ENCODE measurements around the gene LITAFD. TPM values are rescaled to one million over a fixed set of nuclear protein-coding genes. Genes with fewer than 3 reads are reported as not detected.
A peak's percentile ranks its signal among the peaks of the same experiment; 100 is the strongest.

LITAFD gene
- polyA plus RNA-seq, 1 donor from 2014 or later = not detected

- H3F3A ChIP-seq (ENCODE audit: insufficient read depth, low read length, poor library complexity, severe bottlenecking) = no peaks in the 10 kb centered on the region
- H3K27me3 ChIP-seq (ENCODE audit: insufficient read depth, low read depth, low read length) = no peaks in the 10 kb centered on the region
- H3K4me3 ChIP-seq (ENCODE audit: low read length) = no peak overlapping the region
- H3K9me3 ChIP-seq (ENCODE audit: low read length) = no peaks in the 10 kb centered on the region
- no peak overlapping the region for H3K9ac ChIP-seq (ENCODE audit: low read length)
- no peaks in the 10 kb centered on the region for H3K79me2 ChIP-seq (replicated peaks; ENCODE audit: insufficient read depth, low read length)
- H3K27ac ChIP-seq (ENCODE audit: low read length) = no peak overlapping the region
- peak; percentile 17 for TF ChIP-seq POLR2AphosphoS5 (IDR thresholded peaks at IDR 0.05)
- no peak for TF ChIP-seq SMC3 (conservative IDR thresholded peaks at IDR 0.05; ENCODE audit: poor library complexity)
- H3K9me2 ChIP-seq (ENCODE audit: insufficient read depth, low read length) = no peaks in the 10 kb centered on the region
- no peak overlapping the region for H2AFZ ChIP-seq (ENCODE audit: low read depth, low read length)
- no peak overlapping the region for H3K4me2 ChIP-seq (ENCODE audit: low read length)
- no peaks in the 10 kb centered on the region for H4K20me1 ChIP-seq (ENCODE audit: insufficient read depth)
- no peaks in the 10 kb centered on the region for H3K36me3 ChIP-seq (ENCODE audit: insufficient read depth, low read length)
These were observed 3.8 kb downstream of the LITAFD start for GRCh38 chr16:8885674-8886592.

GRCh38 chr16:8886593-8887430, 4.7 kb downstream of the LITAFD start:
- no peaks in the 10 kb centered on the region for H3K79me2 ChIP-seq (replicated peaks; ENCODE audit: insufficient read depth, low read length)
- H3K27ac ChIP-seq (ENCODE audit: low read length) = no peak overlapping the region
- H3K27me3 ChIP-seq (ENCODE audit: insufficient read depth, low read depth, low read length) = no peaks in the 10 kb centered on the region
- H3F3A ChIP-seq (ENCODE audit: insufficient read depth, low read length, poor library complexity, severe bottlenecking) = no peaks in the 10 kb centered on the region
- TF ChIP-seq RAD21 (conservative IDR thresholded peaks at IDR 0.05) = no peak
- no peak for TF ChIP-seq SMC3 (conservative IDR thresholded peaks at IDR 0.05; ENCODE audit: poor library complexity)
- TF ChIP-seq EP300 (conservative IDR thresholded peaks at IDR 0.05; ENCODE audit: poor library complexity, severe bottlenecking) = no peak
- no peak for TF ChIP-seq POLR2AphosphoS5 (IDR thresholded peaks at IDR 0.05)
- TF ChIP-seq EZH2 (IDR thresholded peaks at IDR 0.05; ENCODE audit: borderline replicate concordance, insufficient read depth, low read length, poor library complexity, severe bottlenecking) = no peak
- TF ChIP-seq TAF1 (IDR thresholded peaks at IDR 0.05; ENCODE audit: low read depth) = no peak
- TF ChIP-seq REST (IDR thresholded peaks at IDR 0.05; ENCODE audit: borderline replicate concordance) = no peak
- H3K36me3 ChIP-seq (ENCODE audit: insufficient read depth, low read length) = no peaks in the 10 kb centered on the region
- H3K9me2 ChIP-seq (ENCODE audit: insufficient read depth, low read length) = no peaks in the 10 kb centered on the region
- H4K20me1 ChIP-seq (ENCODE audit: insufficient read depth) = no peaks in the 10 kb centered on the region
- no peak overlapping the region for H3K9ac ChIP-seq (ENCODE audit: low read length)
- H3K4me3 ChIP-seq (ENCODE audit: low read length) = no peak overlapping the region
- no peak overlapping the region for H2AFZ ChIP-seq (ENCODE audit: low read depth, low read length)
- no peak overlapping the region for H3K4me2 ChIP-seq (ENCODE audit: low read length)
- H3K9me3 ChIP-seq (ENCODE audit: low read length) = no peaks in the 10 kb centered on the region

- no peaks in the 10 kb centered on the region for H4K20me1 ChIP-seq (ENCODE audit: insufficient read depth)
These were observed 5.2 kb downstream of the LITAFD start for GRCh38 chr16:8887431-8887765.

More at GRCh38 chr16:8887431-8887765, 5.2 kb downstream of the LITAFD start:
- Histone ChIP-seq H3K27ac (ENCODE audit: low read length) (no peak overlapping the region), H3F3A (ENCODE audit: insufficient read depth, low read length, poor library complexity, severe bottlenecking) (no peaks in the 10 kb centered on the region), H3K9ac (ENCODE audit: low read length) (no peak overlapping the region), H3K4me2 (ENCODE audit: low read length) (no peak overlapping the region), H3K9me2 (ENCODE audit: insufficient read depth, low read length) (no peaks in the 10 kb centered on the region), H3K36me3 (ENCODE audit: insufficient read depth, low read length) (no peaks in the 10 kb centered on the region), H3K79me2 (replicated peaks; ENCODE audit: insufficient read depth, low read length) (no peaks in the 10 kb centered on the region), H3K4me3 (ENCODE audit: low read length) (no peak overlapping the region), H3K27me3 (ENCODE audit: insufficient read depth, low read depth, low read length) (no peaks in the 10 kb centered on the region), H3K9me3 (ENCODE audit: low read length) (no peaks in the 10 kb centered on the region), H2AFZ (ENCODE audit: low read depth, low read length) (no peak overlapping the region)
- TF ChIP-seq POLR2AphosphoS5 (IDR thresholded peaks at IDR 0.05) (peak; percentile 6), REST (IDR thresholded peaks at IDR 0.05; ENCODE audit: borderline replicate concordance) (no peak)
